Amniotic stem cell (primary cell): ENCODE results near the gene CNGA1.

Source experiments
- DNase-seq: peaks from one replicate; lab custom pipeline; 2025; lab: John Stamatoyannopoulos, UW

The CNGA1 gene

GRCh38 chr4:47891928-47892327 lies 124.6 kb downstream of the CNGA1 start:
- DNase-seq: no peak
